ENCODE data around the gene LMOD3. TPM values are rescaled to one million over a fixed set of nuclear protein-coding genes. Genes with fewer than 3 reads are reported as not detected.
A peak's percentile ranks its signal among the peaks of the same experiment; 100 is the strongest.

LMOD3 gene
- total RNA-seq, 3 donors from 2014 or later (not counting 1 experiment from before 2014, with no cell fraction given), result not detected

DNA sequence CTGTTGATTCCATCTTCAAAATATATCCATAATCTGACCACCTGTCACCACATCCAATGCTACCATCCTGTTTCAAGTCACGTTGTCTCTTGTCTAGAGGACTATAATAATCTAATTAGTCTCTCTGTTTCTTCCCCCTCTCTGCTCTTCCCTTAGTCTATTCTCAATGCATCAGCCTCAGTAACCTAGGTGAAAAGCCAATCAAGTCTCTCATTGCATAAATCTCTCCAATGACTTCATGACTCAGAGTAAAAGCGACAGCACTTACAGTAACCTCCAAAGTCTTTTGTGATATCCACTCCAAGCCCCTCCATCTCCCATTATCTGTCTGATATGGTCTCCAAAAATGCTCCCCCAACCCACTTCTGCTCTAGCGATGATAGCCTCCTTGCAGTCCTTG is 49.5 kb downstream of the LMOD3 start:
- DNase-seq (no peak), ATAC-seq (no peak)
- WGBS (ENCODE audit: insufficient coverage), result 97% methylated on average over 3 of the region's 3 CpGs
- intact Hi-C loops (cut with micrococcal nuclease), result no loop called here
- Histone ChIP-seq H3K27ac (ENCODE audit: low read length) (no peak overlapping the region), H3K4me1 (ENCODE audit: control insufficient read depth, insufficient read depth, low read length) (peaks cover 3% of the 10 kb centered on the region), H3K27me3 (ENCODE audit: control insufficient read depth, insufficient read depth, low read length) (no peaks in the 10 kb centered on the region), H3K36me3 (ENCODE audit: control insufficient read depth, insufficient read depth, low read length) (peaks cover 39% of the 10 kb centered on the region), H3K9me3 (ENCODE audit: control insufficient read depth, insufficient read depth, low read length) (no peaks in the 10 kb centered on the region), H3K4me3 (ENCODE audit: low read length) (no peak overlapping the region)
- TF ChIP-seq, protein P1, sequence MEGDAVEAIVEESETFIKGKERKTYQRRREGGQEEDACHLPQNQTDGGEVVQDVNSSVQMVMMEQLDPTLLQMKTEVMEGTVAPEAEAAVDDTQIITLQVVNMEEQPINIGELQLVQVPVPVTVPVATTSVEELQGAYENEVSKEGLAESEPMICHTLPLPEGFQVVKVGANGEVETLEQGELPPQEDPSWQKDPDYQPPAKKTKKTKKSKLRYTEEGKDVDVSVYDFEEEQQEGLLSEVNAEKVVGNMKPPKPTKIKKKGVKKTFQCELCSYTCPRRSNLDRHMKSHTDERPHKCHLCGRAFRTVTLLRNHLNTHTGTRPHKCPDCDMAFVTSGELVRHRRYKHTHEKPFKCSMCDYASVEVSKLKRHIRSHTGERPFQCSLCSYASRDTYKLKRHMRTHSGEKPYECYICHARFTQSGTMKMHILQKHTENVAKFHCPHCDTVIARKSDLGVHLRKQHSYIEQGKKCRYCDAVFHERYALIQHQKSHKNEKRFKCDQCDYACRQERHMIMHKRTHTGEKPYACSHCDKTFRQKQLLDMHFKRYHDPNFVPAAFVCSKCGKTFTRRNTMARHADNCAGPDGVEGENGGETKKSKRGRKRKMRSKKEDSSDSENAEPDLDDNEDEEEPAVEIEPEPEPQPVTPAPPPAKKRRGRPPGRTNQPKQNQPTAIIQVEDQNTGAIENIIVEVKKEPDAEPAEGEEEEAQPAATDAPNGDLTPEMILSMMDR (IDR thresholded peaks at IDR 0.05), result no peak
- H3K9me3 Mint-ChIP-seq, result no peaks in the 10 kb centered on the region
- no peak overlapping the region for H3K27ac Mint-ChIP-seq
- H3K36me3 Mint-ChIP-seq, result peaks cover 7% of the 10 kb centered on the region
- H3K4me1 Mint-ChIP-seq, result peaks cover 13 to 25% of the 10 kb centered on the region in 2 donors
- no peaks in the 10 kb centered on the region for H3K27me3 Mint-ChIP-seq (ENCODE audit: low read depth in 2 of 2)
- H3K4me3 Mint-ChIP-seq, result no peak overlapping the region

DNA sequence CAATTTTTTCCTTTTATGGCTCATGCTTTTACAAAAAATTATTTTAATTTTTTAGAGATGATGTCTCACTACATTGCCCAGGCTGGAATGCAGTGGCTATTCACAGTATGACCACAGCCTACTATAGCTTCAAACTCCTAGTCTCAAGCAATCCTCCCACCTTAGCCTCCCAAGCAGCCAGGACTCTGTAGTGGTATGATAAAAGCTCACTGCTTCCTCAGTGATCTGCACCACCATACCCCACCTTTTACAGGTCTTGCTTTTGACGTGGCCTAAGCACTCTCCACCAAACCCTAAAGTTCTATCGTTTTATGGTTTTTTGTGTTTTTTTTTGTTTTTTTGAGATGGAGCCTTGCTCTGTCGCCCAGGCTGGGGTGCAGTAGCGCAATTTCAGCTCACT is 56.3 kb downstream of the LMOD3 start:
- TF ChIP-seq, protein P1 (IDR thresholded peaks at IDR 0.05), result no peak
- ATAC-seq, result no peak
- H3K36me3 Mint-ChIP-seq, result peaks cover 7% of the 10 kb centered on the region
- intact Hi-C loops (cut with micrococcal nuclease), result no loop called here
- H3K27me3 Mint-ChIP-seq (ENCODE audit: low read depth in 2 of 2), result no peaks in the 10 kb centered on the region
- no peak for DNase-seq
- Histone ChIP-seq H3K36me3 (ENCODE audit: control insufficient read depth, insufficient read depth, low read length) (peaks cover 39% of the 10 kb centered on the region), H3K4me1 (ENCODE audit: control insufficient read depth, insufficient read depth, low read length) (no peaks in the 10 kb centered on the region), H3K9me3 (ENCODE audit: control insufficient read depth, insufficient read depth, low read length) (no peaks in the 10 kb centered on the region), H3K27me3 (ENCODE audit: control insufficient read depth, insufficient read depth, low read length) (no peaks in the 10 kb centered on the region), H3K4me3 (ENCODE audit: low read length) (no peak overlapping the region), H3K27ac (ENCODE audit: low read length) (no peak overlapping the region)
- peak overlapping the region in 1 of 2 donors; percentile 29 for H3K27ac Mint-ChIP-seq
- 48% methylated on average over 2 of the region's 4 CpGs for WGBS (ENCODE audit: insufficient coverage)
- H3K4me3 Mint-ChIP-seq, result no peak overlapping the region
- H3K4me1 Mint-ChIP-seq, result peaks cover 15 to 16% of the 10 kb centered on the region in 2 donors
- no peaks in the 10 kb centered on the region for H3K9me3 Mint-ChIP-seq

DNA sequence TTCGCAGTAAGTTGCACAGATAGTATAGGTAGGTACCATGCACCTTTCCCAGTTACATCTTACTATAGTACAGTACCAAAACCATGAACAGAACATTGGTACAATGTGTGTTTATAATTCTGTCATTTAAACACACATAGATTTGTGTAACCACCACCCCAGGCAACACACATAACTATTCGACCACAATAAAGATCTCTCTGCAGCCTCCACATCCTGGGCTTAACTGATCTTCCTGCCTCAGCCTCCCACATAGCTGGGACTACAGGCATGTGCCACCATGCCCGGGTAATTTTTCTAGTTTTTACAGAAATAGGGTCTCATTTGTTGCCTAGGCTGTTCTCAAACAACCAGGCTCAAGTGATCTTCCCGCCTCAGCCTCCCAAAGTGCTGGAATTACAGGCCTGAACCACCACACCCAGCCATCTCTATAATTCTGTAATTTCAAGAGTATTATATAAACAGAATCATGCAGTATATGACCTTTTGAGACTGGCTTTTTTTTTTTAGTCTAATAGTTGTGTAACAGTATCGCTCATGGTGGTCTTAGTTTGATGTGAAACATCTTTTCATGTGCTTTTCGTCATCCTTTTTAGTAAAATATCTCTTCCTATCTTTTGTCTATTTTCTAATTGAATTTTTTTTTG is 57.0 kb downstream of the LMOD3 start:
- Histone ChIP-seq H3K4me3 (ENCODE audit: low read length) (no peak overlapping the region), H3K27me3 (ENCODE audit: control insufficient read depth, insufficient read depth, low read length) (no peaks in the 10 kb centered on the region), H3K27ac (ENCODE audit: low read length) (no peak overlapping the region), H3K36me3 (ENCODE audit: control insufficient read depth, insufficient read depth, low read length) (peaks cover 42% of the 10 kb centered on the region), H3K4me1 (ENCODE audit: control insufficient read depth, insufficient read depth, low read length) (no peaks in the 10 kb centered on the region), H3K9me3 (ENCODE audit: control insufficient read depth, insufficient read depth, low read length) (no peaks in the 10 kb centered on the region)
- H3K36me3 Mint-ChIP-seq, result peaks cover 13% of the 10 kb centered on the region
- no peaks in the 10 kb centered on the region for H3K27me3 Mint-ChIP-seq (ENCODE audit: low read depth in 2 of 2)
- 67% methylated on average over 3 of the region's 6 CpGs for WGBS (ENCODE audit: insufficient coverage)
- H3K27ac Mint-ChIP-seq, result peak overlapping the region; percentile 24 to 29
- ATAC-seq, result peak in 1 of 3 donors; percentile 3
- intact Hi-C loops (cut with micrococcal nuclease), result no loop called here
- peak in 1 of 2 donors; percentile 54 for DNase-seq
- H3K4me1 Mint-ChIP-seq, result peaks cover 10 to 16% of the 10 kb centered on the region in 2 donors
- H3K4me3 Mint-ChIP-seq, result no peak overlapping the region
- TF ChIP-seq, protein P1 (IDR thresholded peaks at IDR 0.05), result no peak
- H3K9me3 Mint-ChIP-seq, result no peaks in the 10 kb centered on the region

DNA sequence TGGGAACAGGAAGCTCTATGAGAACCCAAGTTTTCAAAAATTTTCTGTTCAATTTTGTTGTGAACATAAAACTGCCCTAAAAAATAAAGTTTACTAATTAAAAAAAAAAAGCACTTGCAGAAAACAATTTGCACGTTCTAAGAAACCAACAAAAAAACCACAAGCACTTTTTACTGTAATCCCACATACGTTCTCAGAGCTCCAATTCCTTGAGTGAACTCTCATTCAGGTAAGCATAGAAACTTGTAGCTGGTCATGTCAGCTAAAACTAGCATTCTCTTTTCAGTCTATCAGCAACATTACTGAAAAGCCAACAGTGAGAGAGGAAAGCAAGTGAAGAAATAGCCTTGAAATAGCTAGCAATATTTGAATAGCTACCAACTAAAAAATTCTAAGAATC is 58.8 kb downstream of the LMOD3 start:
- Mint-ChIP-seq H3K9me3 (no peaks in the 10 kb centered on the region), H3K27me3 (ENCODE audit: low read depth in 2 of 2) (no peaks in the 10 kb centered on the region), H3K36me3 (peaks cover 25% of the 10 kb centered on the region), H3K4me1 (peaks cover 21 to 30% of the 10 kb centered on the region in 2 donors), H3K4me3 (no peak overlapping the region), H3K27ac (peak overlapping the region; percentile 46 to 74)
- H3K27me3 ChIP-seq (ENCODE audit: control insufficient read depth, insufficient read depth, low read length), result no peaks in the 10 kb centered on the region
- 17% methylated on average over 2 of the region's 2 CpGs for WGBS (ENCODE audit: insufficient coverage)
- peaks cover 8% of the 10 kb centered on the region for H3K4me1 ChIP-seq (ENCODE audit: control insufficient read depth, insufficient read depth, low read length)
- ATAC-seq (no peak), DNase-seq (no peak)
- no peak overlapping the region for H3K4me3 ChIP-seq (ENCODE audit: low read length)
- TF ChIP-seq, protein P1 (IDR thresholded peaks at IDR 0.05), result no peak
- intact Hi-C loops (cut with micrococcal nuclease), result no loop called here
- no peaks in the 10 kb centered on the region for H3K9me3 ChIP-seq (ENCODE audit: control insufficient read depth, insufficient read depth, low read length)
- H3K27ac ChIP-seq (ENCODE audit: low read length), result no peak overlapping the region
- peaks cover 46% of the 10 kb centered on the region for H3K36me3 ChIP-seq (ENCODE audit: control insufficient read depth, insufficient read depth, low read length)
